ENCODE measurements around the gene STXBP2. TPM values are rescaled to one million over a fixed set of nuclear protein-coding genes. Genes with fewer than 3 reads are reported as not detected.

Gene STXBP2
- 96.3 and 104 TPM in 2 replicates for total RNA-seq

GRCh38 chr19:7636691-7637373 is at the start of gene STXBP2:
Gene STXBP2 (plus strand): TSS chr19:7637110. CDS start chr19:7637150, 40 bp downstream.
- Mint-ChIP-seq H3K27ac (peak within 1 kb of the TSS; percentile 79), H3K27me3 (ENCODE audit: low read depth) (no peaks in the 10 kb centered on the region), H3K4me1 (ENCODE audit: low read depth) (peaks cover 14% of the 10 kb centered on the region), H3K36me3 (ENCODE audit: low read depth) (peaks cover 7% of the 10 kb centered on the region), H3K4me3 (ENCODE audit: low read depth) (peak within 1 kb of the TSS; percentile 81), H3K9me3 (no peaks in the 10 kb centered on the region)
- intact Hi-C loops (cut with micrococcal nuclease), result no loop called here
- peak; percentile 85 for DNase-seq (ENCODE audit: low spot score)

DNA sequence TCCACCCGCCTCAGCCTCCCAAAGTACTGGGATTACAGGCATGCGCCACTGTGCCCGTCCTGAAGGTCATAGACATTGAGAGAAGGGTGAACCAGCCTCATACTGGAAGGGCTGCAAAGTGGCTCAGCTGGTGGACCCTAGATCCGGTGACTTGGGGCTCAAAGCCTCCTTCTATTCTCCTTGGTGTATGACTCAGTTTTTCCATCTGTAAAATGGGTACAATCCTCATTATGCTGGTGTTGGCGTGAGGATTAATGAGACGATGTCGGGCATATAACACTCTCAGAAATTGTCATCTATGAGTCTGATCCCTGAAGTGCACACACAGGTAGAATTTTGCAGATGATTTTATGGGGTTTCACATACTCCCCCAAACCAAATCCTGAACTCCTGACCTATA is 47.1 kb upstream of the STXBP2 start:
- Mint-ChIP-seq H3K9me3 (no peaks in the 10 kb centered on the region), H3K4me1 (ENCODE audit: low read depth) (no peaks in the 10 kb centered on the region), H3K27ac (no peak overlapping the region), H3K27me3 (ENCODE audit: low read depth) (peaks cover 12% of the 10 kb centered on the region), H3K36me3 (ENCODE audit: low read depth) (no peaks in the 10 kb centered on the region), H3K4me3 (ENCODE audit: low read depth) (no peak overlapping the region)
- no peak for DNase-seq (ENCODE audit: low spot score)
- intact Hi-C loops (cut with micrococcal nuclease), result no loop called here

GRCh38 chr19:7590256-7590655 is 46.7 kb upstream of the STXBP2 start:
- Mint-ChIP-seq H3K36me3 (ENCODE audit: low read depth) (no peaks in the 10 kb centered on the region), H3K4me1 (ENCODE audit: low read depth) (no peaks in the 10 kb centered on the region), H3K27ac (no peak overlapping the region), H3K27me3 (ENCODE audit: low read depth) (peaks cover 15% of the 10 kb centered on the region), H3K4me3 (ENCODE audit: low read depth) (no peak overlapping the region), H3K9me3 (no peaks in the 10 kb centered on the region)
- intact Hi-C loops (cut with micrococcal nuclease), result no loop called here
- DNase-seq (ENCODE audit: low spot score), result no peak

GRCh38 chr19:7595466-7596133 is 41.3 kb upstream of the STXBP2 start, which contains the start of gene CAMSAP3:
Gene CAMSAP3 (plus strand): TSS chr19:7595863. CDS start chr19:7596003, 140 bp downstream.
- intact Hi-C loops (cut with micrococcal nuclease), result no loop called here
- Mint-ChIP-seq H3K27ac (no peak within 1 kb of the TSS), H3K4me1 (ENCODE audit: low read depth) (no peaks in the 10 kb centered on the region), H3K27me3 (ENCODE audit: low read depth) (peaks cover 30% of the 10 kb centered on the region), H3K36me3 (ENCODE audit: low read depth) (no peaks in the 10 kb centered on the region), H3K4me3 (ENCODE audit: low read depth) (peak within 1 kb of the TSS; percentile 45), H3K9me3 (no peaks in the 10 kb centered on the region)
- DNase-seq (ENCODE audit: low spot score), result no peak

DNA sequence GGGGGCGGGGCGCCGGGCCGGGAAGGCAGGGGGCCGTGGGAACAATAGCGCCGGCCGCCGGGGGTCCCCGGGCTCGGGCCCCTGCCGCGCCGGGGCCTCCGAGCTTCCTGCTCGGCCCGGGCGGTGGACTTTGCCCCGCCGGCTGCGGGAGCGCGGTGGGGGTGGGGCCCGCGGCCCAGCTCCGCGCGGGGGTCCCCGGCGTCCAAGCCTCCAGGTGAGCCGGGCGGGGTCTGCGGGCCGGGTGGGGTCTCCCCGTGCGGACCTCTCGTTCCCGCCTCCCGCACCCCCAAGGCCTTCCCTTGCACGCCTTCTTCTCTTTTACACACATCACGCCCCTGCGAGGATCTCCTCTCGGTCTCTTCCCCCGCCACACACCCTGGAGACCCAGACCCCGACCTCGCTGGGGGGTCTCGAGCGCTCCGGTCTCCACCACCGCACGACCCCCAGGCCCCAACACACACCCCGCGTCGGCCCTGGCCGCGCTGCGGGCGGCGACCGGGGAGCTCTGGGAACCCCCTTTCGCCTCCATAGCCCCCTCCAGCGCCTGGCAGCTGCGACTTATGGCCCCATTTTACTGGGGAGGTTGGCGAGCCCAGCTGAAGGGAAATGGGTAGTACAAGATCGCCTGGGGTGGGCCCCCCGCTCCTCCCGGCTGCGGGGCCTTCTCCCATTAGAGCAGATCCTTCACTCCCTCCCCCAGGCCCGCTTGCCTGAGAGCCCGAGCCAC is 40.5 kb upstream of the STXBP2 start:
- Mint-ChIP-seq H3K9me3 (no peaks in the 10 kb centered on the region), H3K4me3 (ENCODE audit: low read depth) (peak overlapping the region; percentile 30), H3K27ac (no peak overlapping the region), H3K27me3 (ENCODE audit: low read depth) (peaks cover 30% of the 10 kb centered on the region), H3K36me3 (ENCODE audit: low read depth) (no peaks in the 10 kb centered on the region), H3K4me1 (ENCODE audit: low read depth) (no peaks in the 10 kb centered on the region)
- intact Hi-C loops (cut with micrococcal nuclease), result no loop called here
- no peak for DNase-seq (ENCODE audit: low spot score)

DNA sequence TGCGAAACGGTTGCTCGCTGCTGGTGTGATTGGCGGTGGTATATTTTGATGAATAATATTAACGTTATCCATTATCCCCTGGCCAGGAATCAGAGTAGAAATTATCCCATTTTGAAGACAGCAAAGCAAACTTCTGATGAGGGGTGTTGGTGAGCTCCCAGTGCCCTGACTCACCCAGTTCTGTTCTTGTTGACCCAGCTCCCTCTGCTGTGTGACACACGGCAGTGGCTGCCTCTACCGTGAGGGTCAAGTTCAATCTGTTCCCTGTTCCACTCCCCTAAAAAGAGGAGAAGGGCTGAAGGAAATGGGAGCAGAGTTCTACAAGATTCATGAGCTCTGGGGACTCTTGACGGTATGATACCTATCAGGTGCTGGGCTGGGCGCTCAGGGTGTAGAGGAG is 39.2 kb upstream of the STXBP2 start:
- no peak for DNase-seq (ENCODE audit: low spot score)
- intact Hi-C loops (cut with micrococcal nuclease), result no loop called here
- no peaks in the 10 kb centered on the region for H3K9me3 Mint-ChIP-seq
- no peak overlapping the region for H3K27ac Mint-ChIP-seq
- H3K4me1 Mint-ChIP-seq (ENCODE audit: low read depth), result no peaks in the 10 kb centered on the region
- H3K27me3 Mint-ChIP-seq (ENCODE audit: low read depth), result peaks cover 30% of the 10 kb centered on the region
- H3K36me3 Mint-ChIP-seq (ENCODE audit: low read depth), result no peaks in the 10 kb centered on the region
- H3K4me3 Mint-ChIP-seq (ENCODE audit: low read depth), result no peak overlapping the region

DNA sequence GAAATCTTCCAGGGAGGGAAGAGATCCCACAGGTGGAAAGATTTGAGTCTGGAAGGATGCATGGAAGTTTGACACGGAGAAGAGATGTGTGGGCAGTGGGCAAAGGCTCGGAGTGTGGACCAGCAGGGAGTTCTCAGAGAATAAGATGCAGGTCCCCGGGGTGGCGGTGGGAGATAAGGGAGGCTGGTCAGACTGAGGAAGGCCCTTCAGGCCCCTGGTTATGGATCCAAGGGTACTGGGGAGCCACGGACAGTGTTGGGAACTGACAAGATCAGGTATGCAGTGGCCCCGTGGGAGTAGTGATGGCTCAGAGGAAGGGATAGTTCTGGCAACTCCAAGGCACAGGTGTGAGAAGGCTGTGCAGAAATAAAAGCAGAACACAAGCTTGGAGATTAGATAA is 38.7 kb upstream of the STXBP2 start:
- Mint-ChIP-seq H3K36me3 (ENCODE audit: low read depth) (no peaks in the 10 kb centered on the region), H3K4me3 (ENCODE audit: low read depth) (no peak overlapping the region), H3K27me3 (ENCODE audit: low read depth) (peaks cover 29% of the 10 kb centered on the region), H3K9me3 (no peaks in the 10 kb centered on the region), H3K27ac (no peak overlapping the region), H3K4me1 (ENCODE audit: low read depth) (no peaks in the 10 kb centered on the region)
- DNase-seq (ENCODE audit: low spot score), result no peak
- intact Hi-C loops (cut with micrococcal nuclease), result no loop called here

DNA sequence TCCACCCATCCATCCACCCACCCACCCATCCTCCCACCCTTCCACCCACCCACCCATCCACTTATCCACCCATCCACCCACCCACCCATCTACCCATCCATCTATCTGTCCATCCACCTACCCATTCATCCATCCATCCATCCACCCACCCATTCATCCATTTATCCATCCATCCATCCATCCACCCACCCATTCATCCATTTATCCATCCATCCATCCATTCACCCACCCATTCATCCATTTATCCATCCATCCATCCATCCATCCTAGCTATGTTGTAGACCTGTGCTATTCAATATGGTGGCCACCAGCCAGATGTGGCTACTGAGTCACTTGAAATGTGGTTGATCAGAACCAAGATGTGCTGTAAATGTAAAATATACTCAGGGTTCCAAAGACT is 36.2 kb upstream of the STXBP2 start:
- H3K4me3 Mint-ChIP-seq (ENCODE audit: low read depth), result no peak overlapping the region
- intact Hi-C loops (cut with micrococcal nuclease), result no loop called here
- no peaks in the 10 kb centered on the region for H3K9me3 Mint-ChIP-seq
- no peaks in the 10 kb centered on the region for H3K4me1 Mint-ChIP-seq (ENCODE audit: low read depth)
- no peaks in the 10 kb centered on the region for H3K36me3 Mint-ChIP-seq (ENCODE audit: low read depth)
- H3K27me3 Mint-ChIP-seq (ENCODE audit: low read depth), result peaks cover 13% of the 10 kb centered on the region
- peak overlapping the region; percentile 69 for H3K27ac Mint-ChIP-seq
- no peak for DNase-seq (ENCODE audit: low spot score)

DNA sequence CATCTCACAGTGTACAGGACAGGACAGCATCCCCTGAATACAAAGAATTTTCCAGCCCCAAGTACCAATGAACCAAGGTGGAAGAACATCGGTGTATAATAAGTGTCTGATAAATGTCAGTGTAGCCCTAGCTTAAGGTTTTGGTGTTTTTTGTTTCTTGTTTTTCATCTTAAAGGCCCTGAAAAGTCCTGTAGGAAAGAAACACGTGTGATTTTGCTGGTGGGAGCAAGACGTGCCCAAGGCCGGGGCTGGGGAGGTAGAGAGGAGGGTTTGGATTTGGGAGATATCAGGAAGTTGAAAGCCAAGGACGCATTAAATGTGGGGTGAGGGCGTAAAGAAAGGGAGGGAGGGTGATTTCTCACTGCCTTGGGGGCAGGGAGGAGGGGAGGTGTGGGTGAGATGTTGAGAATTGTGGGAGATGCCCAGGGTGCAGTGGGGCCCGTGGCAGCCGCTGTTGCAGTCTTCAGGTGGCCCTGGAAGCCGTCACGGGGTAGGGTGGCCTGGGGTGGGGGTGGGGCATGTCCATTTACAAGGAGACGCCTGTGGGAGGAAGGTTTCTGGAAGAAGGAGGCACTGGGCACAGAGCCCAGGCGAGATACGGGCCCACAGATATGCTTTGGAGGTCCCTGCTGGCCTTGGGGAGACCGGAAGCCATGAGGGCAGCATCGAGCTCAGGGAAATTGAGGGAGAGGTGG is 34.5 kb upstream of the STXBP2 start:
- Mint-ChIP-seq H3K27me3 (ENCODE audit: low read depth) (peaks cover 9% of the 10 kb centered on the region), H3K9me3 (no peaks in the 10 kb centered on the region), H3K4me3 (ENCODE audit: low read depth) (no peak overlapping the region), H3K27ac (no peak overlapping the region), H3K36me3 (ENCODE audit: low read depth) (no peaks in the 10 kb centered on the region), H3K4me1 (ENCODE audit: low read depth) (no peaks in the 10 kb centered on the region)
- intact Hi-C loops (cut with micrococcal nuclease), result no loop called here
- DNase-seq (ENCODE audit: low spot score), result no peak

DNA sequence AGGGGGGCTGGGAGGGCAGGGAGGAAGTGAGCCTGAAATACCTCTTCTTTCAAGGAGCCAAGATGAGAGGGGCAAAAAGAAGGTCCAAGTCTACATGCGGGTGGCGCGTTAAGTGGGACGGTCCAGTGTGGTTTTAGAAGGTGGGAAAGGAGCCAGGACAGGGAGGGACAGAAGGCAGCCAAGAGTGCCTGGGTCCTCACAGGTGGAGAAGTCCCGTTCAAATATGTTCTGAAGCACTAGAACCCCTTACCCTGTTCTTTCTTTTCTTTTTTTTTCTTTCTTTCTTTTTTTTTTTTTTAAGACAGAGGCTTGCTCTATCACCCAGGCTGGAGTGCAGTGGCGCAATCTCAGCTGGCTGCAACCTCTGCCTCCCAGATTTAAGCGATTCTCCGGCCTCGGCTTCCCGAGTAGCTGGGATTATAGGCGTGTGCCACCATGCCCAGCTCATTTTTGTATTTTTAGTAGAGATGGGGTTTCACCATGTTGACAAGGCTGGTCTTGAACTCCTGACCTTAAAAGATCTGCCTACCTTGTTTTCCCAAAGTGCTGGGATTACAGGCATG is 33.9 kb upstream of the STXBP2 start:
- Mint-ChIP-seq H3K27ac (no peak overlapping the region), H3K4me1 (ENCODE audit: low read depth) (no peaks in the 10 kb centered on the region), H3K36me3 (ENCODE audit: low read depth) (no peaks in the 10 kb centered on the region), H3K9me3 (no peaks in the 10 kb centered on the region), H3K4me3 (ENCODE audit: low read depth) (no peak overlapping the region), H3K27me3 (ENCODE audit: low read depth) (peaks cover 3% of the 10 kb centered on the region)
- DNase-seq (ENCODE audit: low spot score), result no peak
- intact Hi-C loops (cut with micrococcal nuclease), result no loop called here

DNA sequence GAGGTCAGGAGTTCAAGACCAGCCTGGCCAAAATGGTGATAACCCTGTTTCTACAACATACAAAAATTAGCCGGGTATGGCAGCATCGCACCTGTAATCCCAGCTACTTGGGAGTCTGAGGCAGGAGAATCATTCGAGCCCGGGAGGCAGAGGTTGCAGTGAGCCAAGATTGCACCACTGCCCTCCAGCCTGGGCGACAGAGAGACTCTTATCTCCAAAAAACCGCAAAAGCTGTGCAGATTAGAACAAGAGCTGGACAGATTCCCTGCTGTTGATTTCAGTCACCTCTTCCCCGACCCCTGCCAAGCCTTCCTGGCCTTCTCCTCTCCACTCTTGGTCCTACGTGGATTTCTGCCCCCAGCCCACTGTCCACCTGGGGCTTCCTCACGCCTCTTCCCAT is 33.0 kb upstream of the STXBP2 start:
- no peaks in the 10 kb centered on the region for H3K27me3 Mint-ChIP-seq (ENCODE audit: low read depth)
- no peaks in the 10 kb centered on the region for H3K36me3 Mint-ChIP-seq (ENCODE audit: low read depth)
- no peaks in the 10 kb centered on the region for H3K4me1 Mint-ChIP-seq (ENCODE audit: low read depth)
- no peaks in the 10 kb centered on the region for H3K9me3 Mint-ChIP-seq
- intact Hi-C loops (cut with micrococcal nuclease), result no loop called here
- DNase-seq (ENCODE audit: low spot score), result no peak
- H3K4me3 Mint-ChIP-seq (ENCODE audit: low read depth), result no peak overlapping the region
- H3K27ac Mint-ChIP-seq, result no peak overlapping the region

DNA sequence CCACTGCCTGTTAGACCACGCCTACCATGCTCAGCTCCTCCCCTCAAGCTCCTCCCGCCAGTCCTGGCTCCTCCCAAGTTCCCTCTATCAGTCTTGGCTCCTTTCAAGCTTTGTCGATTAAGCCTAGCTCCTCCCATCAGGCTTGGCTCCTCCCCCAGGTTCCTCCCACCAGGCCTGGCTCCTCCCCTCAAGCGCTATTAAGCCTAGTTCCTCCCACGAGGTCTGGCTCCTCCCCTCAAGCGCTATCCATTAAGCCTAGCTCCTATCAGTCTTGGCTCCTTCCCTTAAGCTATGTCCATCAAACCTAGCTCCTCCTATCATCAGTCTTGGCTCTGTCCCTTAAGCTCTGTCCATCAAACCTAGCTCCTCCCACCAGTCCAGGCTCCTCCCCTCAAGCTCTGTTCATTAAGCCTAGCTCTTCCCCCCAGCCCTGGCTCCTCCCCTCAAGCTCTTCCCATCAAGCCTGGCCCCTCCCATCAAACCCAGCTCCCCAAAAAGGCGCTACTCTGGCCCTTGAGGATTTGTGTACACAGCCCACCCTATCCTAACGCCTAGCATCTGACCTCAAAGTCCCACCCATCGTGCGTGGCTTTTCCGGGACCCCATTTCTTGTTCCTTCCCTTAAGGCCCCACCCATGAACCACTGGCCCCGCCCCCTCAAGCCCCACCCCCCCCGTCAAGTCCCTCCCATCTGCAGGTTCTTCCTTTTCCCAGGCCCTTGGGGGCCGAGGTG is 31.3 kb upstream of the STXBP2 start:
- no peak overlapping the region for H3K27ac Mint-ChIP-seq
- H3K9me3 Mint-ChIP-seq, result no peaks in the 10 kb centered on the region
- H3K36me3 Mint-ChIP-seq (ENCODE audit: low read depth), result no peaks in the 10 kb centered on the region
- H3K4me3 Mint-ChIP-seq (ENCODE audit: low read depth), result no peak overlapping the region
- intact Hi-C loops (cut with micrococcal nuclease), result no loop called here
- H3K4me1 Mint-ChIP-seq (ENCODE audit: low read depth), result no peaks in the 10 kb centered on the region
- H3K27me3 Mint-ChIP-seq (ENCODE audit: low read depth), result no peaks in the 10 kb centered on the region
- no peak for DNase-seq (ENCODE audit: low spot score)

Data from activated T-helper 2 cell treated with anti-CD3 and anti-CD28 coated beads, Interferon-gamma antibody, Interleukin-2, Interleukin-4, amounts not matched to agents 10 μg/mL and 5 μg/mL and 100 μg/mL, durations not matched to agents 14 hours and 24 hours and 36 hours (primary cell).